Dermis microvascular lymphatic vessel endothelial cell (primary cell): ENCODE data around the gene DOK5. TPM values are rescaled to one million over a fixed set of nuclear protein-coding genes. Genes with fewer than 3 reads are reported as not detected.

Experiments used
- DNase-seq, 2 donors: peaks; one replicate each; pipeline versions ENCODE4 v3.0.0 to v3.0.0-alpha.2; 2010; ENCODE audit warnings: low read depth in 2 of 2
- total RNA-seq: library from RNA; depleted of rRNA; stranded (reverse); fragments of >200 nt; gene quantifications from 2 replicates; pipeline ENCODE4 v1.2.1, GENCODE V29; 2014

The DOK5 gene
- total RNA-seq, 1 donor from 2014 or later = not detected

- no peak for DNase-seq
Measured at GRCh38 chr20:54557806-54558590, 82.6 kb downstream of the DOK5 start.

GRCh38 chr20:54559890-54560289, 84.5 kb downstream of the DOK5 start:
- no peak for DNase-seq

DNA sequence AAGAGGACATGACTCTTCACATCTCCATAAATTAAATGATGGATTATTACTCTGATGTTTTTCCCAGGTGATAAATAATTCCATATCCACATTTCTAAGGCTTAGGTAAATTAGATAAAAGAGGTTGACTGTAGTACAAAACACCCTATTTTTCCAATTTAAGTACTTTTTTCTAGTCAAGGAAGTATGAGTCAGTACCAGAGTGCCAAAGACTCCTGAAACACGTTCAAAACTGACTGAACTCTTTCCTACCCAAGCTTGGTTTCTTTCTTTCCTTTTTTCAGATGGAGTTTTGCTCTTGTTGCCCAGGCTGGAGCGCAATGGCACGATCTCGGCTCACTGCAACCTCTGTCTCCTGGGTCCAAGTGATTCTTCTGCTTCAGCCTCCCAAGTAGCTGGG, 85.0 kb downstream of the DOK5 start:
- no peak for DNase-seq

GRCh38 chr20:54565255-54565654, 89.9 kb downstream of the DOK5 start:
- DNase-seq = no peak

DNA sequence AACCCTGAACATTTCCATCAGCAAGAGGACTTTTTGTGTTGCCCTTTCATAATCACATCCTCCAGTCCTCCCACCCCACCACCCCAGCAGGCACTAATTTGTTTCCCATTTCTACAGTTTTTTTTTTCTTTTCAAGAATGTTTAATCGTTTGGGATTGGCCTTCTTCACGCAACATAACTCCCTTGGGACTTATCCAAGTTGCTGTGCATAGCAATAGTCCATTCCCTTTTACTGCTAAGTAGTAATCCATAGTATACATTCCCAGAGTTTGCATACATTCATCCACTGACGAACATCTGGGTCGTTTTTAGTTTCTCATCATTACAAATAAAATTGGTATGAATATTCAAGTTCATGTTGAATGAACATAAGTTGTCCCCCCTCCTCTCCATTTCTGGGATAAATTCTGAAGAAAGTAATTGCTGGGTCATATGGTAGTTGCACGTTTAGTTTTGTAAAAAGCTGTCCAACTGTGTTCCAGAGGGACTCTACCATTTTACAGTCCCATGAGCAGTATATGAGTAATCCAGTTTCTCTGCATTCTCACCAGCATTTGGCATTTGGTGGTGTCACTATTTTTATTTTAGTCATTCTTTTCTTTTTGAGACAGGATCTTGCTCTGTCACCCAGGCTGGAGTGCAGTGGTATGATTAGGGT, 90.8 kb downstream of the DOK5 start:
- no peak for DNase-seq

DNA sequence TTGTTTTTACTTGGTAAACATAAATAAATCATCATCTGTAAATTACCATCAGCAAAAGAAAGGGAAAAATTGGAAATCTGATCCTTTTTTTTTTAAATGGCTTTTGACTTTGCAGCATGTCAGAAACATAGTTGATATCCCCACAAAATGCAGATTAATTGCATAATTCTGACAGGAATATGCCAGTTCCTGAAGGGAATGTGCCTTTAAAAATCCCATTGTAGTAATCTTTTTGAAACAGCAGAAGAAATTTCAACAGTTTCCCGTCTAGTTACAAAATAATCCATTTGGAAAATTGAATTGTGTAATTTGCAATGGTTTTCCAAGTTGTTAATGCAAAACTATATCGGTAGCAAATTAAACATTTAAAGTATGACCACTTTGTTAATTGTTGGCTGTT, 95.2 kb downstream of the DOK5 start:
- DNase-seq = no peak

- no peak for DNase-seq
Measured at GRCh38 chr20:54572665-54573435, 97.5 kb downstream of the DOK5 start.

GRCh38 chr20:54573838-54574237, 98.4 kb downstream of the DOK5 start:
- DNase-seq = no peak

DNA sequence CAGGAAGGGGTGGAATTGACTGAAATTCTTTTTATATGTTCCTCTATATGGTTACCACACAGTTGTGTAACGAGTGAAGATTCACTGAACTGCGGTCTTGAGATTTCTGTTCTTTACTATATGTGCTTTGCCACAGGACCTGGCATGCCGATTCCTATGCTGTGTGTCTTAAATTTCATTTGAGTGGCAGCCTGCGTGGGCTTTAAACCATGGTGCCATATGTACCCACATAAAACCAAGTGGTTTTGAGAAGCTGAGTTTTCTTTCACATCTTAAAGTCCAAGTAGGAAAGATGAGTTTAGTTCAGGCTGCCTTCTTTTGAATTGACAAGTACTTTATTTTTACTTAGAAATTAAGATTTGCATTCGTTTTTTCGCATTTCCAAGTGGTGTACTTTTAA, 101.1 kb downstream of the DOK5 start:
- DNase-seq = no peak

DNA sequence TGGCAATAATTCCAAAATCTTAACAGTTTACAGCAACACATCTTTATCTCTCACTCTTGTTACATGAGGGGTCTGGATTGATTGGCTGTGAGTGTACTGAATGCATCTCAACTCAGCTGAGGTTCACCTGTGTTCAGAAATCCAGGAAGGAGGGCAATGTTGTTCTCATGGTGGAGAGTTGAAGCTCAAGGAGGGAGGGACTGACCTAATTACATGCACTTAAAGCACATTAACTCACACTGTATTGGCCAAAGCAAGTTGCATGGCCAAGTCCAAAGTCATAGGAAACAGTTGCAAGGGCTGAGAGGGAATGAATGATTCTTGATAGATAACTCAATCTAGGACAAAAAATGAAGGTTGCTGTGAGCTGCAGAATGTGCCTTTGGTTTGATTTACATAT, 102.2 kb downstream of the DOK5 start:
- no peak for DNase-seq

- no peak for DNase-seq
Measured at GRCh38 chr20:54585217-54585616, 109.8 kb downstream of the DOK5 start.

DNA sequence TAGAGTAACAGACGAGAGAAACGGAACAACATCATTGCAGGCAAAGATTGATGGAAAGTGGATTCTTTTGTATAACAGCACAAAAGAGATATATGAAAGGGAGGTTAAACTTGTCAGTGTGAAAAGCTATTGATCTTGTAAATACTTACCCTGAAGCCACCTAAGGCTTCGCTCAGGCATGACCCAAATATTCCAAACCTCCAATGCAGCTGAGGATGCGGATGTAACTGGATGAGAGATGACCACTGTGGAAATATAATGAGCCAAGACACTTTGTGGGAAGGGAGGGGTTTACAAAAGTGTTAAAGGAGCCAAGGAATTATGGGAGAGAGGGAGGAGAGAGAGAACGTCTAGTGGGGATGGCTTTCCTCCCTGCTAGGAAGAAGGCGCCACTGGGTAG, 112.0 kb downstream of the DOK5 start:
- DNase-seq = no peak

GRCh38 chr20:54589402-54590030, 114.1 kb downstream of the DOK5 start:
- DNase-seq = no peak

GRCh38 chr20:54590856-54591255, 115.5 kb downstream of the DOK5 start:
- DNase-seq = no peak

DNA sequence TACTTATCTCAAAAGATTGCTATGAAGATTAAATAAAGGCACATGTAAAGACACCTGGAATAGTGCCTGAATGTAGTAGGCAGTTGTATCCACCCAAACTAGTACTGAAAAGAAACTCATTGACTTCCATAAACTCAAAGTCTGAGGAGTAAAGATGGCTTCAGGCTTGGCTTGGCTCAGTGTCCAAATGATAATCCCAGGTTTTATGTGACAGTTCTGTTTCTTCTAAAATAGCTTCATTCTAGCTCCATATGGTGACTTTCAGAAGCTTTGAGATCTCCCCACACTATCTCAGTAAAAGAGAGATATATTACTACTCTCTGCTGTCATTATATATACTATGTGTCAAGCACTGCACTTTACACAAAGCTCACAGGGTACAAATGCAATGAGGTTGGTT, 121.3 kb downstream of the DOK5 start:
- DNase-seq = no peak

GRCh38 chr20:54598352-54598751, 123.0 kb downstream of the DOK5 start:
- DNase-seq = no peak

DNA sequence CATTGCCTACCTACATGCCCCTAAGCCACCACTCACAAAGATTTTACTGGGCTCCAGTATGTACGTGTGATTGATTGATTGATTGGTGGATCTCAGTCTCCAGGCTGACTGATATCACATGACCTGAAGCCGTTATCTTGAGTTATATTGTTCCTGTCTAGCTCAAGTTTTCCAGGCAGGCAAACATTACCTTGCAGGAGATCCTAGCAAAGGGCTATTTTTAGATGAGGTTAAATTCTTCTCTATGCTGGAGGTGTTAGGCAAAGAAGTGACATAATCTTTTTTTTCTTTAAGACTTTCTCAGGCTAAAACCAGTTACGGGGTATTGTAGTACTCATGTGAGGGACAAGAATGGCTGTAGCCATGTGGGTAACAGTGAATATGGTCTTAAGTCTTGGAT, 125.2 kb downstream of the DOK5 start:
- DNase-seq = no peak

DNA sequence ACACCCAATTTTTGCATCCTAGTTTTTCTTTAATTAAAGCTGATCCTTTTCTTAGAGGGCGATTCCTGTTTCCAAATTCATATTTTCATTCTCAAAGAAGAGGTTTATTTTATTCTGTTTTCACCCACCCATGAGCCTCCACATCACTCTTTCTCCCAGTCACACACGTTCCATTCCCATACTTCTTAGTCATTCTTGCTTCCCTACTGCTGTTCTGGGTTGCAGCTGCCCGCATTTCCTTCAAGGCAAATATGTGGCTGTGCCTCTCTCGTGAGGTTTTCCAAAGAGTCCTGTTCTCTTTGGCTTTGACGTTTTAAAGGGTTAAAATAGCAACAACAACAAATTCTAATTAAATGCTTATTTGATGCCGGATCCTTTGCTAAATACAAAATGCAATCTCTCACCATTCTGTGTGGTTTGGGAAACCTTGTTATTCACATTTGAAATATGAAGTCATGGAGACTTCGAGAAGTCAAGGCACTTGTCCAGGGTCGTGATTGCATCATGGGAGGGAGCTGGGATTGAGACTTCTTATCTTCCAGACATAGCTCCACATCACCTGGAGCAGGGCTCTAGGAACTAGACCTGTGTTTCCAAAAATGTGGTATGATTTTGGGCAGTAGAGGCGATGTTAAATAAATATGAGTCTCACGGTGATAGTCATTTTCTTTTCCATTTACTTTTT, 126.6 kb downstream of the DOK5 start:
- DNase-seq = no peak

DNA sequence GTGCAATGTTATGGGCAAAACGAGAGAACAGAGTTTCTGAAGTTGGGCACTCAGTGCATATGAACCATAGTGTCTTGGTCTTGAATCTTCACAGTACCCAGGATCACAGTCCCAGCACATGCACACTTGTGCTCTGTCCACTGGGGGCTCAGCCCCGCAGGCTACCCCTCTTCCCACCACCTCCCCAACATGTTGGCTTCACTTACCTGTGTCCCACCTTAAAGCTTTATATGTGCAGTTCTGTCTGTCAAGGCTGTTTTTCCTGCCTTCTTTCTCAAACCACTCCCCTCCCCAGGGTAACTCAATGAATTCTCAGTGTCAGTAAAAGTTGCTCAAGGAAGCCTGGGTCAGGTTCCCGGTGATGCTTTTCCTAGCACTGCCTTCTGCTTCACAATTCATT, 129.9 kb downstream of the DOK5 start:
- DNase-seq = no peak

- DNase-seq = no peak
Measured at GRCh38 chr20:54606380-54606779, 131.0 kb downstream of the DOK5 start.

- DNase-seq = no peak
Measured at GRCh38 chr20:54608039-54608745, 132.8 kb downstream of the DOK5 start.
